NCI-H446 (cell line): ENCODE results near the gene CPNE5.

Source experiments
- DNase-seq, 2 experiments: peaks; one replicate each; lab custom pipeline; 2025; lab: John Stamatoyannopoulos, UW

The CPNE5 gene

DNA sequence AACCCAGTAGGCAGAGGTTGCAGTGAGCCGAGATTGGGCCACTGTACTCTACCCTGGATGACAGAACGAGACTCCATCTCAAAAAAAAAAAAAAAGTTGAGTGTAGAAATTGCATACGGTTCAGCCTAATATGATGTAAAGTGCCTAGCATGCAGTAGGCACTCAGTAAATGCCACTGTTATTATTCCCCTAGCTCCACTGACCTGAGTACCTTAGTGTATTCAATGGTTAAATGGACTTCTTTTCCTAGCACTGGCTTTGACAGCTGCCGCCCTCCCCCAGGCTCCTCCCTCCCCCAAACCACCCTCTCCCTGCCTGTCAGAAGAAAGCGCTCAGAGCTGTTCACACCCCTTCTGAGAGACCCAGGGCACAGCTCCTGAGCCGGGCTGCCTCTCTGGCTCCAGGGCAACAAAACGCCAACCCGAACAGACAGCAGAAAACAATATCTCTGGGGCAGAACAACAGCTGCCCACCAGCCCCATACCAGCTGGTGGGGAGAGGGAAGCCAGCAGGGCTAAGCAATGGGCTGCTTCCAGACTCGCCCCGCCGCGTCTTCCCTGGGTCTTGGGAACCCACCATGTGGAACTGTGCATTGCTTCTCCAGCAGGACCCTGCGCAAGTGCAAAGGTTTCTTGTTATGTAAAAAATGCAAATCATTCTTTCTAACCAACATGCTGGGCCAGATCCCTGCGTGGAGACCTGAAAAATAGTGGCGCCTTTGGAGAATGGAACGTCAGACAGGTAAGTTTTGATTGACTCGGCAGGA lies 4.5 kb downstream of the CPNE5 start:
- peak; percentile 18 to 69 for DNase-seq

- DNase-seq: no peak
Observed at GRCh38 chr6:36833182-36833789, 6.0 kb downstream of the CPNE5 start.

- no peak for DNase-seq
Observed at GRCh38 chr6:36832313-36832712, 6.9 kb downstream of the CPNE5 start.

GRCh38 chr6:36830577-36830976 lies 8.7 kb downstream of the CPNE5 start:
- no peak for DNase-seq

DNA sequence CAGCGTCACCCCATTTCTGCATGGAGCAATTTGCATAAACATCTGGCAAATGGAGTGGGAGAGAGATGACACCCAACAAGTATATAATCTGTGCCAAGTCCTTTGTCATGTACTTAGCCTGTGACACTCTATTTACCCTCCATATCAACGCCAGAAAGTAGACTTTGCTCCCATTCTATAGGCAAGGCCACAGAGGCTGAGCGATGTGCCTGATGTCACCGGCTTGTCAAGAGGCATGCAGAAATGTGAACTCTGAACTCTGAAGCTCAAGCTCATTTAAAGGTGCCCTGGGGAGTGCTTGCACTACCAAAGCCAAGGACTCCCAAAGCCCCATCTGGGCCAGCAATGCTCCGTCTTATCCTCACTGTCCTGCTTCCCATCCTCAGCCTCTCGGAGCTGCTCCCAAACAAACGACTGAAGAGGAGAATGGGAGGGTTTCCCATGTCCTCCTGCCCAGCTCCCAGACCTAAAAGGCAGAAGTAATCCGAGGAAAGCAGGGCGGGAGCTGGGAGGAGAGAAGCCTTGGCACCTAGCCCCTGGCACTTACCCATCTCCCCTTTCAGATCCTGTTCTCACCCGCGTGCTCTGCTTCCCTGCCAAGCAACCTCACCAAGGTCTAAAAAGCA lies 9.2 kb downstream of the CPNE5 start:
- DNase-seq: peak; percentile 94

- DNase-seq: peak in 1 of 2 experiments; percentile 50
Observed at GRCh38 chr6:36827261-36828079, 11.8 kb downstream of the CPNE5 start.

DNA sequence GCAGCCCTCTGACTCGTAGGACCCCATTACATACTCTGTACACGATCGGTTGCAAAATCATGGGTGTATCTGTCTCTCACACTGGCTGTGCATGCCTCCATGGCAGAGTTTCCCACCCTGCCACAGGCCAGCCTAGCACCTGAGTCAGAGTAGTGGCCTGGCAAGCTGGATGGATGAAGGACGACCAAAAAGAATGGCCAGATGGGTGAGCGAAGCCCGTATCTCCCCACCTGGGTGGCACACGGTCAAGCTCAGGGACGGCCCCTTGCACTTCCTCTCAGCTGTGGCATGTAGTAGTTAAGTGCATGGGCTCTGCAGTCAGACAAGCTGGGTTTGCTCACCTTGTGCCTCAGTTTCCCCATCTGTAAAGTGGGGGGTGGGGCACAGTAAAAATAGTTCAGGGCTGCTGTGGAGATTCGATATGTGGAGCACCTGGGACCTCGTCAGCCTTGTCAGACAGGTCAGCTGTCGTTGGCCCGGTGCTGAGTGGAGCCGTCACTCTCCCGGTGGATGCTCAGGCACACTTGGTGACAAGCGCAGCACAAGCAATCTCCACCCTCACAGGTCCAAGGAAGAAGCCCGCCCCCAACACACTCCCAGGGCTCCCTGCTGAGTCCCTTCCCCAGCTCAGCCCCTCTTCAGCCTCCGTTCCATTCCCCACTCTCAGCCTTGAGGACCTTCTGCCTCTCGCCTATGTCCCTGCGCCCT lies 12.6 kb downstream of the CPNE5 start:
- DNase-seq: no peak

- DNase-seq: no peak
Observed at GRCh38 chr6:36825994-36826393, 13.2 kb downstream of the CPNE5 start.

- DNase-seq: no peak
Observed at GRCh38 chr6:36825452-36825851, 13.8 kb downstream of the CPNE5 start.

- no peak for DNase-seq
Observed at GRCh38 chr6:36824253-36824652, 15.0 kb downstream of the CPNE5 start.

DNA sequence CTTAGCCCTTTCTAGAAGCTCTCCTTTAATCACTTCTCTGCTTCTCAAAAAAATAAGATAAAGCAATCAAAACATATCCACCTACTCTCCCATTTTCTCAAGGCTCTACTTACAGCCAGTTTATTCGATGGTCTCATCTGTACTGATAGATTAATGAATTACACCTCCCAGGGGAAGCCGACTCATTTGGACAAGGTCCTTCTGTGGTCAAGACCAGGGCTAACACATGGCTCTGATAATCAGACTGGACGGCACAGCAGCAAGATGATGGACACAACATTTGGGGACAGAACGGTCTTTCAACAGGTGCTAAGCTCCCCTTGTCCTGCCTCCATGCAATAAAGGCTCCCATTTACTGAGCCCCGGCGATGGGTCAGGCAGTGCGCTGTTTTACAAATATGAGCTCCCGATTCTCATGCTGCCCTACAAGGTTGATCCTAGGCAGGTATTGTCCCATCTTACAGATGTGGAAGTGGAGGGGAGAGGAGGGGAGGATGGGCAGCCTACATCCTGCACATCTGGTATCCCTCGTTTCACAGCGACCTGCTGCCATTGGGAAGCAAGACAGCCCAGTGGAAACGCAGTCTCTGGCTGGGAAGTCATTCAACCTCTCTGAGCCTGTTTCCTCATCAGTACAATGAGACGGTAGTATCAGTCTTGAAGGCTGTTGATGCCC lies 15.7 kb downstream of the CPNE5 start:
- DNase-seq: no peak

- no peak for DNase-seq
Observed at GRCh38 chr6:36822506-36823269, 16.6 kb downstream of the CPNE5 start.

DNA sequence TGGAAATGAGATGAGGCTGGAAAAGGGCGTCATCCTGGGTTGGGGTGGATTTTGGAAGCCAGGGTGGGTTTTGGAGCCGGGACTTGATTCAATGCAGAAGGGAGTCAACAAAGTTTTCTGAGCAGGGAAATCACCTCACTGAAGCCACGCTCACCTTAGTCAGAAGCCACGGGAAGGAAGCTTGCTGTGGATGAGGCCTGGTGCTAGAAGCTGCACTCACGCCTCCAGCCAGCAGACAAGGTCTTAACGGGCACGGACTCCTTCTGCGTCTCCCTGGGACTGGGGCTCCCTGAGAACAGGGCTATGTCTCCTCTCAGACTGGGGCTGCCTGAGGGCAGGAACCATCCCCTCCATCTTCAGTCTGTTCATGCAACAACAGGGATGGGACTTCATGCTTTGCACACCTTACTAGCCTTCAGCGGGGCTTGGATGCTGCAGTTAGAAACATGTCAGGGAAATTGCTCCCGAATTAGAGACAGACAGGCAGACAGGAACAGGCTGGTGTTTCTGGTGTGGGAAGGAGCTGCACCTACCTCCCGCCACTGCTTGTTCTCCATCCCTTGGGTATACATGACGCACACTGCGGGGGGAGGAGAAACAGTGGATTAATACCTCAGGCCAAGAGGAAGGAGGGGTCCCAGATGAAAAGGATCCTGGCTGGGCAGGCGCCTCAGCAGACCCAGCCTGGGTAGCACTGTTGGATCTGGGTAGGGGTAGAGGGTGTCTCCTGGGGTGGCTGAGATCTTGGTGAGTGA lies 17.5 kb downstream of the CPNE5 start:
- no peak for DNase-seq

- no peak for DNase-seq
Observed at GRCh38 chr6:36820700-36821580, 18.3 kb downstream of the CPNE5 start.

GRCh38 chr6:36818756-36819155 lies 20.5 kb downstream of the CPNE5 start:
- no peak for DNase-seq

DNA sequence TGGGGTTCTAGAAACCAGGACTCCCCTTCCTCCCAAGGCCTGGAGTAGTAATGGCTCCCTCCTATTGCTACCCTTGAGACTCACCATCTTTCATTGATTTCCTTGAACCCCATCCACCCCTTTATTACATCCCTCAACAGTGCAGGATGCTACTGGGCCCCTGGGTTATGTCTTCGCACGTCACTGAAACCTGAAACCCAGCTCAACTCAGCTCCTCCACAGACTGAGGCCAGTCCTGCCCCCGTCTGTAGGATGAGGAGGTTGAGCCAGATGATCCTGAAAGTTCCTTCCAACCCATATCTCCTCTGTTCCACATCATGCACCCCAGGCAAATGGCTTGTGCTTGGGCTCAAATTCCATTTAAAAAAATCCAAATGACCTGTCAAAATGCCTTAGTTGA lies 21.4 kb downstream of the CPNE5 start:
- no peak for DNase-seq

GRCh38 chr6:36817176-36817817 lies 21.9 kb downstream of the CPNE5 start:
- DNase-seq: no peak
